IPS-15b (cell line): ENCODE measurements around the gene SINHCAF.

Source experiments
- H3K27me3 ChIP-seq: one replicate; pipeline ENCODE4 v1.6.1; 2013; ENCODE audit warnings: low read length; ENCODE audit not compliant: control insufficient read depth, insufficient read depth
- H3K36me3 ChIP-seq: one replicate; pipeline ENCODE4 v1.6.1; 2013; ENCODE audit warnings: low read length; ENCODE audit not compliant: control insufficient read depth, insufficient read depth
- H3K4me1 ChIP-seq: one replicate; pipeline ENCODE4 v1.6.1; 2013; ENCODE audit warnings: mild to moderate bottlenecking, low read length; ENCODE audit not compliant: control insufficient read depth, insufficient read depth
- H3K4me3 ChIP-seq: one replicate; pipeline ENCODE4 v1.5.1; 2013; ENCODE audit warnings: low read depth, low read length
- H3K9ac ChIP-seq: one replicate; pipeline ENCODE4 v1.6.1; 2013; ENCODE audit warnings: low read depth, mild to moderate bottlenecking, low read length
- H3K9me3 ChIP-seq: one replicate; pipeline ENCODE4 v1.6.1; 2013; ENCODE audit warnings: mild to moderate bottlenecking, low read length; ENCODE audit not compliant: control insufficient read depth, insufficient read depth

Gene SINHCAF

DNA sequence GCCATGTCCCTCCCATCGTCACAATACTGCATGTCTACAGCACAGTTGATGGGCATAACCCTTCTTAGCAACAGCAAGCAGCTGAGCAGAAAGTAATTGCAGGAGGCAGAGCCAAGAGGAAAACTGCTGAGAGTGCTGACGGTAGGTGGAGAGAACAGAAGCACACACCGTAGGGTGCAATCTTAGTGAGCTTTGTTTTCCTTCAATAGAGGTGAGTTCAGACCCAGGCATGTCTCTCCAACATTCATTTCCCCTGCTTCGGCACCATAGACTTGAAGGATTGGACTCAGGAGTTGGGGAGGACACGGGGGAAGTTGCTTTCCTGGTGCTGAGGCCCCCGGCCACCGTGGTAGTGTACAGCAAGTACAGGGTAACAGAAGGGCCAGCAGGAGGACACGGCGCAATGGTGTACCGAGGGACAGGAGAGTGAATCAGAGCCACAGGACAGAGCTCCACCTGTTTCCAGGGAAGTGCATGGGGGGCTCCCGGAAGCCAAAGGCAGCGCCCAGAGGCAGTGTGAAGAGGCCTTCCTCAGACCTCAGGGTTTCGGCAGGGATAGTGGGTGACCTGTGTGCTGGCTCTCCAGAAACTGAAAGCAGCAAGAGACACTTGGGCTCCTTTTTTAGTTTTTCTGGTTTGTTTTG, 36.3 kb upstream of the SINHCAF start:
- Histone ChIP-seq H3K9me3 (no peaks in the 10 kb centered on the region), H3K9ac (peak overlapping the region; percentile 41), H3K36me3 (no peaks in the 10 kb centered on the region), H3K4me3 (peak overlapping the region; percentile 11), H3K4me1 (peaks cover 15% of the 10 kb centered on the region), H3K27me3 (no peaks in the 10 kb centered on the region)

DNA sequence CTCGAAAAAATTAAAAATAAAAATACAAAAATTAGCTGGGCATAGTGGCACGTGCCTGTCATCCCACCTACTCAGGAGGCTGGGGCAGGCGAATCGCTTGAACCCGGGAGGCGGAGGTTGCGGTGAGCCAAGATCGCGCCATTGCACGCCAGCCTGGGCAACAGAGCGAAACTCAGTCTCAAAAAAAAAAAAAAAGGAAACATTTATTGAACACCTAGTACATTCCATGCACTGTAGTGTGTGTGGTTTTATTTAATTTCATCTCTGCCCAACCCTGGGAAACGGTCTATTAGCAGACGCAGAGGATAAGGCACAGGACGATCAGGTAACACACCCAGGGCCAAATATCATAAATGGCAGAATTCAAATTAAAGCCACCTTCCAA, 35.8 kb upstream of the SINHCAF start:
- Histone ChIP-seq H3K36me3 (no peaks in the 10 kb centered on the region), H3K9ac (peak overlapping the region; percentile 41), H3K27me3 (no peaks in the 10 kb centered on the region), H3K4me3 (no peak overlapping the region), H3K9me3 (no peaks in the 10 kb centered on the region), H3K4me1 (peaks cover 15% of the 10 kb centered on the region)

DNA sequence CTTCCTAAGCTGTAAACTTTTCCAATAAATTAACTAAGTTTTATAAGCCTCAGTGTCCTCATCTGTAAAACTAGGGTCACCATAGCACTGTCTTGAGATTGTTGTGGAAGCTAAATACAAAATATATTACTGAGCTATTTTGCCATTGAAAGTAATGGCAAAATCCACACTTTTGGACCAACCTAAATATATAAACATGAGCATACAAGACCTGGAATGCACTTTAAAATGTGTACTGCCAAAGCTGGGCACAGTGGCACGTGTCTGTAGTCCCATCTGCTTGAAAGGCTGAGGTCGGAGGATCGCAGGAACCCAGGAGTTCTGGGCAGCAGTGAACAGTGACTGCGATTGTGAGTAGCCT, 29.8 kb upstream of the SINHCAF start:
- no peaks in the 10 kb centered on the region for H3K9me3 ChIP-seq
- H3K36me3 ChIP-seq, result no peaks in the 10 kb centered on the region
- H3K9ac ChIP-seq, result no peak overlapping the region
- H3K4me3 ChIP-seq, result no peak overlapping the region
- H3K4me1 ChIP-seq, result peaks cover 6% of the 10 kb centered on the region
- no peaks in the 10 kb centered on the region for H3K27me3 ChIP-seq

DNA sequence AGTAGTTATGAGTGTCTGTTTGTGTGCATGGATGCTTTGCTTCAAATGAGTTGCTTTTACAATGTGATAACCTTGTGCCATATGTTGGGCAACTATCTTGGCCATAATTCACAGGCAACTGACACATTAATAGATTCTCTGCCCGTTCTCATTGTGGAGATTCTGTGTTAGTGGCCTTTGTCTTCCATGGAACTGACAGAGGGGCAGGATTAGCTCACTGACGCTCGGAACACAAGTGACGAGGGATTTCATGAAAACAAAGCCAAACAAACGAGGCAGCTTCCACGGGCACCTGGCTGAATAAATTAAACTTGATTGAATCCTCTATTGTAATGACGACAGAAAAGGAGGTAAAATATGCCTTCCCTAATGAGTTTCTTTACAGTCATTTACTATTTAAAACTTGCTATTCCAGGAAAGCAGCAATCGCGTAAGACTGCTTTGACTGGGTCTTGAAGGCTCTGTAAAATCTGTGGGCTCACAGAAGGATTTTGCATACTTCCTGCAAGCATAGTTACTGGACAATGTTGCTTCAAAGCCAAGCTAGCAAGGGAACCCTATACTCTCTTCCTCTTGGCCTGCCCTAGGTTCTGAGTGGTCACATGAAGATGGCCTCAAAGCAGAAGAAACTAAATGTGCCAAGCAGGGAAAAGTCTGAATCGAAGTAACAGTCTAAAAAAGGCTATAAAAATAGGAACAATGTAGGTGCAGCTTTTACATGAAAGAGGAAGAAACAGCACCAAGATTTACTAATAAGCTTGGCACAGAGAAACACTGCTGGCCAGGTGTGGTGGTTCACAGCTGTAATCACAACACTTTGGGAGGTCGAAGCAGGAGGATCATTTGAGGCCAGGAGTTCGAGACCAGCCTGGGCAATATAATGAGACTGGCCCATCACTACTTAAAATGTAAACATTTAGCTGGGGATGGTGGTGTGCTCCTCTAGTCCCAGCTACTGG, 28.1 kb upstream of the SINHCAF start:
- Histone ChIP-seq H3K27me3 (no peaks in the 10 kb centered on the region), H3K4me1 (peaks cover 6% of the 10 kb centered on the region), H3K36me3 (no peaks in the 10 kb centered on the region), H3K9ac (no peak overlapping the region), H3K4me3 (no peak overlapping the region), H3K9me3 (no peaks in the 10 kb centered on the region)

DNA sequence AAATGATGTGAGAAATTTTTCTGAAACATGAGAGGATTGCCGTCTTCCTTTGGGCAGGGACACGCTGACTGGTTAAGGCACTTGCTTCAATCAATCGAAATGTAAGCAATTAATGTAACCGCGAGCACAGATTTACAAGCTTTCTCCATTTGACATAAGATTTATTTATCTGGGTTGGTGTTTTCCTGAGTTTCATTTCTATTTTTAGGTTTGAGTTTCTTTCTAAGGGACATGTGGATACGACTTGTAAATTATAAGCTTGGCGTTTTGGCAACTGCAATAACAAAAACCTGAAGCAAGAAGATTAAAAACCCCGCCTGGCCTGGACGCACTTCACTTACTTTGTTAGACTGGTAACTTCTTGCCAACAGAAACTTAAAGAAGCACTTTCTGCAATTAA, 20.3 kb upstream of the SINHCAF start:
- Histone ChIP-seq H3K9ac (no peak overlapping the region), H3K27me3 (no peaks in the 10 kb centered on the region), H3K4me1 (peaks cover 6% of the 10 kb centered on the region), H3K4me3 (no peak overlapping the region), H3K9me3 (no peaks in the 10 kb centered on the region), H3K36me3 (no peaks in the 10 kb centered on the region)

DNA sequence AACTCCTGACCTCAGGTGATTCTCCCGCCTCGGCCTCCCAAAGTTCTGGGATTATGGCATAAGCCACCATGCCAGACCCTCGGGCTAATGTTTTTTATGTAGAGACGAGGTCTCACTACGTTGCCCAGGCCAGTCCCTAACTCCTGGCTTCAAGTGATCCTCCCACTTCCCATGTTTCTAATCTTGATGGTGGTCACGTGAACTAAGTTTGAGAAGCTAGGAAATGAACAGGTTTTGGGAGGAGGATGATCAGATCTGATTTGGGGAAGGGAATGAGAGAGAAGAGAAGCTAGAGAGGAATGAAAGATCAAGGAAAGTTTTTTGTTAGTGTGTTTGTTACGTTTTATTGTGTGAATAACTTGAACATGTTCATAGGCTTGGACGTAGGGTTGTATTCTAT, 17.2 kb upstream of the SINHCAF start:
- H3K27me3 ChIP-seq, result no peaks in the 10 kb centered on the region
- no peaks in the 10 kb centered on the region for H3K36me3 ChIP-seq
- H3K4me3 ChIP-seq, result no peak overlapping the region
- no peaks in the 10 kb centered on the region for H3K9me3 ChIP-seq
- H3K9ac ChIP-seq, result no peak overlapping the region
- peaks cover 9% of the 10 kb centered on the region for H3K4me1 ChIP-seq

DNA sequence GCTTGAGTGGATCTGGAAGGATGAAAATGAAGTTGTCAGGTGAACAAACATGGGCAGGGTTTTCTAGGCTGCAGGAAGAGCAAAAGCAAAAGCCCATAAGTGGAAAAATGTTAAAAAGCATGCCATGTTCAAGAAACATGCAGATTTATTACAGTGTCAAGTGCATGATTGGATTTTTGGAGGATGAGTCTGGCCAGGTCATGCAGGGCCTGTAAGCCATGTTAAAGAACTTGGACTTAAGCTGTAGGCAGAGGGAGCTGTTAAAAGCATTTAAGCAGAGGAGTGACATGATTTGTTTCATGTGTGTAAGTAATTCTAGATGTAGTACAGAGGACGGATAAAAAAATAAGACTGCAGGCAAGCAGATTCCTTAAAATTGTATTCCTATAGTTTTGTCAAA, 16.3 kb upstream of the SINHCAF start:
- Histone ChIP-seq H3K9me3 (no peaks in the 10 kb centered on the region), H3K36me3 (no peaks in the 10 kb centered on the region)

DNA sequence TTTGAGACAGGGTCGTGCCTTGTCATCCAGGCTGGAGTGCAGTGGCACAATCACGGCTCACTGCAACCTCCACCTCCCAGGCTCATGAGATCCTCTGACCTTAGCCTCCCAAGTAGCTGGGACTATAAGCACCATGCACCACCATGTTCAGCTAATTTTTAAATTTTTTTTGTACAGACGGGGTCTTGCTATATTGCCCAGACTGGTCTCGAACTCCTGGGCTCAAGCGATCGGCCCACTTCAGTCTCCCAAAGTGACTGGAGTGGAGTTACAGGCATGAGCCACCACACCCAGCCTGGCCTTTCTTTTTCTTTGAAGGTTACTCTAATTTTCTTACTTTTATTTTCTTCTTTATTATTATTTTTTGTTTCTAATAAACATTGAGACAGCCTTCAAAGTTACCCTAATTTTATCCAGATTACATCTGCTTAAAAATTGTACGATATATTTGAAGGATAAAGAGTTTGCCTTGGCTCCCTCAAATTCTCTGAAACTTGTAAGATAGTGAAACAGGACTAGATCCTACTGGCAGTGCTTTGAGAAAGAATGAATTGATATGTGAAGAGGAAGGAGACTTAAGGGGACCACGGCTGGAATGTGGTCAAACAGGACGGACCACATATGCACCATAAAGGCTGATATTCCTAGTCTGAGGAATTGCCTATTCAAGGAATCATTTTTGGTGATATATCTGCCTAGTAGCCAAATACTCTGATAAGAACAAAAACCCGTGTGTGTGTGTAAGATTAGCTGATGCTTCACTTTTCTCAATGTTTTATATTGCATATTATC, 14.1 kb upstream of the SINHCAF start:
- Histone ChIP-seq H3K4me3 (no peak overlapping the region), H3K36me3 (no peaks in the 10 kb centered on the region), H3K27me3 (no peaks in the 10 kb centered on the region), H3K9me3 (no peaks in the 10 kb centered on the region), H3K9ac (no peak overlapping the region), H3K4me1 (peaks cover 2% of the 10 kb centered on the region)

More for the DNA sequence above, 16.3 kb upstream of the SINHCAF start:
- Histone ChIP-seq H3K4me1 (peaks cover 9% of the 10 kb centered on the region), H3K4me3 (no peak overlapping the region), H3K9ac (no peak overlapping the region), H3K27me3 (no peaks in the 10 kb centered on the region)

DNA sequence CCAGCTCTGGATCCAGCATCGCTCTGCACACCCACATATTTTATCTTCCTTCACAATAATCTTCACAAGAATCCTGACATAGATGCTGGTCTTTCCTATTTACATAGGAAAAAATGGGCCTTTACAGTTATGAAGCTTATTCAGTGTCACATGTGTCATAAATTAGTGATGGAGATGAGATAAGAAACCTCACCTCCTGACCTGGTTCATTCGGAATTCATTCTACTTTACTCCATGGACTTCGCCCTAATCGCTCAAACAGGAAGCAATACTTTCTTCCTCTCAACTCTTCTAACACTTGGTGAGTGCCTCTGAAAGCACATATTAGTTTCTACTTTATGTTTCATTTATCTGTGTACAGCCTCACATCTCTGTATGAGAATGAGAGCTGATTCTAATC, 12.0 kb upstream of the SINHCAF start:
- Histone ChIP-seq H3K9me3 (no peaks in the 10 kb centered on the region), H3K4me3 (no peak overlapping the region), H3K9ac (no peak overlapping the region), H3K27me3 (no peaks in the 10 kb centered on the region), H3K4me1 (peaks cover 2% of the 10 kb centered on the region), H3K36me3 (no peaks in the 10 kb centered on the region)

DNA sequence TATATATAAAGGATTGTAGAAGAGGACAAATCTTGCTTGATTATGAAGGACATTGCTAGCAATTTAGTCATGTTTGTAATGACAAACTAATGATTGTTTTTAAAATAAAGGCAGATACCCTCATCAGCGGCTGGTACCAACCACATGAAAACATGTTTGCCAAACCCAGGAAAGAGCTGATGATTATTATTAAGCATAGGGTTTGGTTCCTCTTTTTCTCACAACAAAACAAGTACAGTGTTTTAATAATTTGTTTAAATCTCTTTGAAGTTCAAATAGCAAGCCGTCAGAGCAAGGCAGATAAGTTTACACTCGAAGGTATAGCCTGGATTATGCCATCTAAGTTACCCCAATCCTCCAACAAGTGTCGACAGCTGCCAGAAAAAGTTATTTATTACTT, 5.3 kb upstream of the SINHCAF start:
- H3K4me3 ChIP-seq, result no peak overlapping the region
- H3K9me3 ChIP-seq, result no peaks in the 10 kb centered on the region
- H3K27me3 ChIP-seq, result no peaks in the 10 kb centered on the region
- no peak overlapping the region for H3K9ac ChIP-seq
- H3K4me1 ChIP-seq, result peaks cover 4% of the 10 kb centered on the region
- no peaks in the 10 kb centered on the region for H3K36me3 ChIP-seq

DNA sequence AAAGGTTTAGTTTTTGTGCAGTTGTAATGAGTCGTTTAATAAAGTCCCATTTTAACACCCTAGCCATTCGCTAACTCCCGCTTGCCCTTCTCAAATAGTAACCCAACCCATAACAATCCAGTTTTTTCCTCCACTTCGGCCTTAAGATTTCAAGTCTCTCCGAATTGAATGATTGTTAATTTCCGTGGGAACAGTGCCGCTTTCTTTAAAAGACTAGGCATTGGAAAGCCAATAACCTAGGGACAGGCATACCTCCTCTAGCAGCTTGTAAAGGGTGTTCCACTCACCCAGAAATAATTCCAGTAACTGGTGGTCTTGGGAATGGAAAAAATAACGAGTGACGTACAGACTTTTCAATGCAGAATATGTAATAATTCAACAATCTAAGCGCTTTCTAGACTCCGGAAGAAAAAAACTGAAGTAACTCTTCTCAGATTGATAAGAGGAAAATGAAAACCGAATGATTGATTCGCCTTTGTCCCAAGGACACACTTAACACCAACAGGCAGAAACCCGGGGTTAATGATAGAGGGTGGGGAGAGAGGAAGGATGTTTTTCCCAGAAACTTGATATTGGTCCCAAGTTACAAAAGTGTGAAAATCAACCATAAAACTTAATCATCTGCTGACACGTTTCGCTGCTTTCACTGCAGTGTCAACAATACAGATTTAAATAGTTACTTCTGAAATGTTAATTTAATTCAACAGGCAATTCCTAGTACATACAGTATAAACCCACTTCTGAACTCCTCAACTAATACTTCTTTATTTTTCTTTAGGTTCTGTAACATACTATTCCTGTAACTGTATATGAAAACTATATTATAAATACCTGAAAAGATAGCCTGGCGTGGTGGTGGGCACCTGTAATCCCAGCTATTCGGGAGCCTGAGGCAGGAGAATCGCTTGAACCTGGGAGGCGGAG, 1.0 kb upstream of the SINHCAF start:
- peak overlapping the region; percentile 71 for H3K4me3 ChIP-seq
- peaks cover 4% of the 10 kb centered on the region for H3K4me1 ChIP-seq
- peaks cover 7% of the 10 kb centered on the region for H3K36me3 ChIP-seq
- no peaks in the 10 kb centered on the region for H3K9me3 ChIP-seq
- H3K27me3 ChIP-seq, result no peaks in the 10 kb centered on the region
- no peak overlapping the region for H3K9ac ChIP-seq
